Breast epithelium (tissue), 4 donors: ENCODE data around the gene ARL5B. TPM values are rescaled to one million over a fixed set of nuclear protein-coding genes. Genes with fewer than 3 reads are reported as not detected.

ENCODE experiments used
- DNase-seq, 2 donors: peaks; one replicate each; pipeline ENCODE4 v3.0.0-alpha.2; 2019; ENCODE audit warnings: low spot score in 2 of 2
- H3K27ac ChIP-seq, 2 donors: fragments of 200-600 bp; sonication (generic) in 1 of 2; one replicate each; pipeline ENCODE4 v1.5.1; 2016 to 2019; ENCODE audit warnings: mild to moderate bottlenecking in 1 of 2
- H3K27me3 ChIP-seq, 2 donors: fragments of 200-600 bp; sonication (generic) in 1 of 2; one replicate each; pipeline versions ENCODE4 v1.5.1 to v1.6.0; 2017 to 2019; ENCODE audit warnings: control low read depth in 1 of 2, mild to moderate bottlenecking in 1 of 2
- H3K36me3 ChIP-seq: fragments of 200-600 bp; one replicate; pipeline ENCODE4 v1.5.1; 2019
- H3K4me1 ChIP-seq, 2 donors: fragments of 200-600 bp; sonication (generic); one replicate each; pipeline ENCODE4 v1.5.1; 2016 to 2019; ENCODE audit warnings: control low read depth in 1 of 2
- H3K4me3 ChIP-seq, 3 donors: fragments of 200-600 bp; sonication (generic); 1 replicate in 2 of 3; 2 replicates in 1 of 3; pipeline ENCODE4 v1.5.1; 2016 to 2019; ENCODE audit warnings: mild to moderate bottlenecking in 3 of 3, moderate library complexity in 2 of 3
- H3K9me3 ChIP-seq, 2 donors: fragments of 200-600 bp; sonication (generic) in 1 of 2; one replicate each; pipeline ENCODE4 v1.5.1; 2016 to 2019; ENCODE audit warnings: control low read depth in 1 of 2
- POLR2A ChIP-seq: fragments of 450-650 bp; IDR thresholded peaks from one replicate; pipeline ENCODE4 v1.6.1; 2016; ENCODE audit warnings: antibody characterized with exemption, mild to moderate bottlenecking, moderate library complexity
- POLR2AphosphoS5 ChIP-seq, 3 donors: sonication (generic); formaldehyde crosslinking; IDR thresholded peaks; one replicate each; pipeline ENCODE4 v1.6.1; 2017; ENCODE audit warnings: antibody characterized with exemption in 3 of 3
- intact Hi-C: fragments of 100-400 bp; cut with DNase I; formaldehyde crosslinking; loops from one replicate; pipeline ENCODE4 v1.15.1; 2023; ENCODE audit warnings: low total_unique reads
- total RNA-seq, 3 donors: library from RNA; depleted of rRNA; stranded (reverse); fragments of >200 nt; gene quantifications; one replicate each; pipeline ENCODE4 v1.1.0, GENCODE V29; 2016
- TF ChIP-seq, protein P1 (sequence below), 3 donors: fragments of 450-650 bp; IDR thresholded peaks; one replicate each; pipeline ENCODE4 v1.5.1; 2016 to 2017; ENCODE audit warnings: antibody characterized with exemption in 3 of 3, mild to moderate bottlenecking in 3 of 3, moderate library complexity in 3 of 3

The ARL5B gene
- total RNA-seq, 3 donors from 2014 or later = 7.8 to 23.6 (median 15.4) TPM

DNA sequence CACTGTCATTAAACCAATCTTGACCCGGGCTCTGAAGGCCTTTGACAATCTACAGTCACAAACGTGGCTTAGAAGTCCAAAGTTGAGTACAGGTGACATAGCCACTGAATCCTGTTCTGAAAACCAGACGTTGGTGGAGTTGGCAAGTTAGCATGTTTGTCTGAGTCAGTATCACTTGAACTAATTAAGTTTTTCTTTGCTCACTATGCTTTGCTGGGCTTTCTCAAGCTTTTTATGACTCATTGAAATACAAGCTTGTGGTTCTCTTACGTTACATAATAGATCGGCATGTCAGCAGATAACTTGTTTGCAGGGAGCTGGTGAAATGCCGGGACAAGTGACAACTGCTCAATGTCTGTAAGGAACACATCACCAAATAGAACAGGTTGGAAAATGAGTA lies 53.8 kb downstream of the ARL5B start:
- intact Hi-C loops = no loop called here
- H3K9me3 ChIP-seq = no peaks in the 10 kb centered on the region

DNA sequence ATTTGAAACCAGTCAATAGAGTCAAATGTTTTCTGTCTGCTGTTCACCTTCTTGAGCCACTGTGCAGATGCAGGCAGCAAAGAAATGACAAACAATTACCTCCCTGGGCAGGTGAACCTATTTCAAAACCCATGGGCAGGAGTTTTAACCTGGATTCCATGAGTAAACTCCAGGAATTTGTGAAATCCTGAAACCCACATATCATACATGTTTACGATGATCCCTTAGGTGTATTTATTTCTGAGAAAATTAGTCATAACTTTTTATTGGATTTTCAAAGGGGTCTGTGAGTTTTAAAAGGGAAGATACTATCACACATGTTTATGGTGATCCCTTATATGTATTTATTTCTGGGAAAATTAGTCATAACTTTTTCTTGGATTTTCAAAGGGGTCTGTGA lies 59.8 kb downstream of the ARL5B start:
- Histone ChIP-seq H3K9me3 (no peaks in the 10 kb centered on the region), H3K27me3 (no peaks in the 10 kb centered on the region), H3K27ac (no peak overlapping the region), H3K4me1 (no peaks in the 10 kb centered on the region), H3K4me3 (no peak overlapping the region), H3K36me3 (no peaks in the 10 kb centered on the region)
- intact Hi-C loops = no loop called here
- no peak for TF ChIP-seq POLR2A
- TF ChIP-seq, protein P1, sequence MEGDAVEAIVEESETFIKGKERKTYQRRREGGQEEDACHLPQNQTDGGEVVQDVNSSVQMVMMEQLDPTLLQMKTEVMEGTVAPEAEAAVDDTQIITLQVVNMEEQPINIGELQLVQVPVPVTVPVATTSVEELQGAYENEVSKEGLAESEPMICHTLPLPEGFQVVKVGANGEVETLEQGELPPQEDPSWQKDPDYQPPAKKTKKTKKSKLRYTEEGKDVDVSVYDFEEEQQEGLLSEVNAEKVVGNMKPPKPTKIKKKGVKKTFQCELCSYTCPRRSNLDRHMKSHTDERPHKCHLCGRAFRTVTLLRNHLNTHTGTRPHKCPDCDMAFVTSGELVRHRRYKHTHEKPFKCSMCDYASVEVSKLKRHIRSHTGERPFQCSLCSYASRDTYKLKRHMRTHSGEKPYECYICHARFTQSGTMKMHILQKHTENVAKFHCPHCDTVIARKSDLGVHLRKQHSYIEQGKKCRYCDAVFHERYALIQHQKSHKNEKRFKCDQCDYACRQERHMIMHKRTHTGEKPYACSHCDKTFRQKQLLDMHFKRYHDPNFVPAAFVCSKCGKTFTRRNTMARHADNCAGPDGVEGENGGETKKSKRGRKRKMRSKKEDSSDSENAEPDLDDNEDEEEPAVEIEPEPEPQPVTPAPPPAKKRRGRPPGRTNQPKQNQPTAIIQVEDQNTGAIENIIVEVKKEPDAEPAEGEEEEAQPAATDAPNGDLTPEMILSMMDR (IDR thresholded peaks at IDR 0.05) = no peak
- no peak for TF ChIP-seq POLR2AphosphoS5 (IDR thresholded peaks at IDR 0.05)
- DNase-seq = no peak

More for the DNA sequence above, 53.8 kb downstream of the ARL5B start:
- H3K27ac ChIP-seq = peak overlapping the region; percentile 58 to 73
- H3K27me3 ChIP-seq = no peaks in the 10 kb centered on the region
- H3K4me3 ChIP-seq = no peak overlapping the region
- H3K4me1 ChIP-seq = no peaks in the 10 kb centered on the region
- no peaks in the 10 kb centered on the region for H3K36me3 ChIP-seq
- peak in 1 of 2 donors; percentile 22 for DNase-seq
- TF ChIP-seq POLR2AphosphoS5 (IDR thresholded peaks at IDR 0.05) (no peak), POLR2A (no peak)
- TF ChIP-seq, protein P1 (IDR thresholded peaks at IDR 0.05) = no peak

DNA sequence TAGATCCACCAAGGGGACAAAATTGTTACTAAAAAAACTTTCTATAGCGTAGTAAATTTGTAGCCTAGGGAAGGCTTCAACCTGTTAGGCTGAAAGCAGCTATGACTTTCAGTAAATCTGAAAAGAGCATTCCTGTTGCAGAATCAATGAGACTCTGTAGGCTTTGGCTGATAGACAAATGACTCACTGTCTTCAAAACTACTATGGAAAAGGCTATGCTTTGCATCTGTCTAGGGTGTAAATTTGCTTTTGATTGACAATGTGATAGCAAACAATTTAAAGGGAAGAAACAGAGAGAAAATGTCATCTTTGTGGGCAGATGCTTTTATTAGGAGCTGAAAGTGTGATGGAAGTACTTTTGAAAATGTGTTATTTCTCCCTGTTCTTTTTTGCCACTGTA lies 60.6 kb downstream of the ARL5B start:
- intact Hi-C loops = no loop called here
- Histone ChIP-seq H3K36me3 (no peaks in the 10 kb centered on the region), H3K27me3 (no peaks in the 10 kb centered on the region), H3K9me3 (no peaks in the 10 kb centered on the region), H3K27ac (no peak overlapping the region), H3K4me3 (no peak overlapping the region), H3K4me1 (no peaks in the 10 kb centered on the region)
- TF ChIP-seq, protein P1 (IDR thresholded peaks at IDR 0.05) = no peak
- TF ChIP-seq POLR2AphosphoS5 (IDR thresholded peaks at IDR 0.05) (no peak), POLR2A (no peak)
- DNase-seq = no peak

DNA sequence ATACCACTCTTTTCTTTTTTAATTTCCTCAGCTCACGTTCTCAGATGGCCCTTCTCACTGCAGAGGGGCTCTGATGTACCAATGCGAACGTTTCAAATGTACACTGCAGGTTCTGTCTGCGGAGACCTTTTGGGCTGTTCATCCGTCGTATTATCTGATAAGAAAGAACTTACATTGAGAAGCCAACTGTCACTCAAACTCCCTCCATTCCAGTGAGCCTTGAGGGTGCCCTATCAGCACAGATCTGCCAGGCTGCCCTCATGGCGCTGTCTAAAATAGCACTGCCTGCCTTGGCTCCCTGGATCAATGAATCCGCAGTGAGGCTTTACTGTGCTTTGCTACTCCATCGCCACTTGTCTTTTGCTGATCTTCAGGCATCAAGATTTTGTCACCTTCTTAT lies 61.8 kb downstream of the ARL5B start:
- H3K4me1 ChIP-seq = no peaks in the 10 kb centered on the region
- no peak for DNase-seq
- intact Hi-C loops = no loop called here
- no peaks in the 10 kb centered on the region for H3K9me3 ChIP-seq
- no peaks in the 10 kb centered on the region for H3K27me3 ChIP-seq
- H3K4me3 ChIP-seq = no peak overlapping the region
- no peak overlapping the region for H3K27ac ChIP-seq
- TF ChIP-seq, protein P1 (IDR thresholded peaks at IDR 0.05) = no peak
- TF ChIP-seq POLR2AphosphoS5 (IDR thresholded peaks at IDR 0.05) (no peak), POLR2A (no peak)
- no peaks in the 10 kb centered on the region for H3K36me3 ChIP-seq

DNA sequence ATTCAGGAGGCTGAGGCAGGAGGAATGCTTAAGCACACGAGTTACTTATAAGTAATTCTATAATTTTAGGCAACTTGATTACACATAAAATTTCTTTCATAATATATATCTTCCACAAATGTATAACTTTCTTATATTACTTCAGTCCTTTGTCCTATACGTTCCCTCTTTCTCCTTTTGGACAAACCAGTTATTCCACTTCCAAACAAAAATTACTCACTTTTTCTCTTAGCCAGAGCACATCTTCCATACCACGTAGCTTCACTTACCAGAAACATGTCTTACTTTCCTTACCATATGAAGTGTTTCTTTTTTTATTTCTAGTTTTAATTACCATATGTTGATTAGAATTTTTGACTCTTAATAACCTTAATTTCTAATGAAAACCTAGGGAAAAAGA lies 64.6 kb downstream of the ARL5B start:
- TF ChIP-seq POLR2A (no peak), POLR2AphosphoS5 (IDR thresholded peaks at IDR 0.05) (no peak)
- TF ChIP-seq, protein P1 (IDR thresholded peaks at IDR 0.05) = no peak
- H3K4me3 ChIP-seq = no peak overlapping the region
- no peaks in the 10 kb centered on the region for H3K27me3 ChIP-seq
- H3K4me1 ChIP-seq = no peaks in the 10 kb centered on the region
- no peak for DNase-seq
- H3K9me3 ChIP-seq = no peaks in the 10 kb centered on the region
- no peak overlapping the region for H3K27ac ChIP-seq
- H3K36me3 ChIP-seq = no peaks in the 10 kb centered on the region
- intact Hi-C loops = no loop called here

Other genes with a start within 250 kb of the ARL5B start
- 10 to 100 TPM; 11.8 to 28.4 (median 18.0) TPM for gene NSUN6, start 7.8 kb upstream of the ARL5B start, total RNA-seq